HG03066 (cell line): Measurements from ENCODE around the gene ZNF354C.
"Not testable (repeated sequence)": the region's sequence is repeated elsewhere in the genome, so short reads cannot be mapped to it uniquely, and the experiment has no call there.

Experiments
- ATAC-seq: cut with Tn5 transposase; IDR thresholded peaks from one replicate; pipeline ENCODE4 v1.9.1; 2021; ENCODE audit warnings: low read depth; ENCODE audit not compliant: unreplicated experiment

Gene ZNF354C

GRCh38 chr5:179060116-179061008, at the start of gene ZNF354C:
ZNF354C (plus strand) TSS chr5:179060373; CDS start chr5:179062069, 1,696 bp downstream.
- ATAC-seq, result no peak

GRCh38 chr5:179023528-179024189, 36.5 kb upstream of the ZNF354C start, which contains the start of gene ZNF879:
ZNF879 (plus strand) TSS chr5:179023804; CDS start chr5:179025005, 1,201 bp downstream.
- ATAC-seq, result peak; percentile 75

GRCh38 chr5:179033004-179033580, 27.1 kb upstream of the ZNF354C start:
- no peak for ATAC-seq

- no peak for ATAC-seq
These were observed 15.4 kb upstream of the ZNF354C start for GRCh38 chr5:179044765-179045164.

GRCh38 chr5:179051784-179052183, 8.4 kb upstream of the ZNF354C start:
- no peak for ATAC-seq

- ATAC-seq, result no peak
These were observed 6.0 kb upstream of the ZNF354C start for GRCh38 chr5:179054036-179054785.

GRCh38 chr5:179054876-179055275, 5.3 kb upstream of the ZNF354C start:
- ATAC-seq, result no peak

- no peak for ATAC-seq
These were observed 4.7 kb upstream of the ZNF354C start for GRCh38 chr5:179055436-179055835.

GRCh38 chr5:179055841-179056240, 4.3 kb upstream of the ZNF354C start:
- ATAC-seq, result no peak

GRCh38 chr5:179061025-179061424, 852 bp downstream of the ZNF354C start:
- no peak for ATAC-seq

GRCh38 chr5:179065703-179066102, 5.5 kb downstream of the ZNF354C start:
- no peak for ATAC-seq

GRCh38 chr5:179079165-179079987, 19.2 kb downstream of the ZNF354C start:
- no peak for ATAC-seq

- no peak for ATAC-seq
These were observed 20.6 kb downstream of the ZNF354C start for GRCh38 chr5:179080724-179081123.

GRCh38 chr5:179089502-179089901, 29.3 kb downstream of the ZNF354C start:
- no peak for ATAC-seq

- not testable (repeated sequence) for ATAC-seq
These were observed 41.1 kb downstream of the ZNF354C start for GRCh38 chr5:179101282-179101681.

- no peak for ATAC-seq
These were observed 50.4 kb downstream of the ZNF354C start for GRCh38 chr5:179110528-179110927.

GRCh38 chr5:179111267-179112207, 51.4 kb downstream of the ZNF354C start:
- no peak for ATAC-seq

GRCh38 chr5:179112469-179113142, 52.4 kb downstream of the ZNF354C start:
- no peak for ATAC-seq
